Transverse colon (tissue), 4 donors: ENCODE results near the gene KLHDC9. TPM values are rescaled to one million over a fixed set of nuclear protein-coding genes. Genes with fewer than 3 reads are reported as not detected.
A peak's percentile ranks its signal among the peaks of the same experiment; 100 is the strongest.
"Not testable (repeated sequence)": the region's sequence is repeated elsewhere in the genome, so short reads cannot be mapped to it uniquely, and the experiment has no call there.

Experiments
- DNase-seq: peaks from one replicate; pipeline ENCODE4 v3.0.0-alpha.2; 2019
- H3K27ac ChIP-seq, 4 donors: fragments of 200-600 bp; sonication (generic); 2 replicates each; pipeline ENCODE4 v1.5.1; 2016 to 2018; ENCODE audit warnings: inconsistent platforms in 4 of 4
- H3K27me3 ChIP-seq: fragments of 200-600 bp; sonication (generic); 2 replicates; pipeline ENCODE4 v1.5.1; 2017; ENCODE audit warnings: inconsistent platforms
- H3K36me3 ChIP-seq, 4 donors: fragments of 200-600 bp; sonication (generic); 2 replicates each; pipeline ENCODE4 v1.5.1; 2017 to 2019; ENCODE audit warnings: inconsistent platforms in 4 of 4
- H3K4me1 ChIP-seq, 4 donors: fragments of 200-600 bp; sonication (generic); 2 replicates each; pipeline ENCODE4 v1.5.1; 2017 to 2020; ENCODE audit warnings: inconsistent platforms in 4 of 4
- H3K4me3 ChIP-seq, 4 donors: fragments of 200-600 bp; sonication (generic); 1 replicate in 1 of 4; 2 replicates in 3 of 4; pipeline versions ENCODE4 v1.5.1 to v1.6.1; 2017 to 2019; ENCODE audit warnings: inconsistent platforms in 4 of 4
- H3K9me3 ChIP-seq, 2 donors: fragments of 200-600 bp; sonication (generic); 2 replicates each; pipeline ENCODE4 v1.5.1; 2017 to 2019; ENCODE audit warnings: inconsistent platforms in 2 of 2
- EP300 ChIP-seq: sonication (generic); formaldehyde crosslinking; IDR thresholded peaks from one replicate; pipeline ENCODE4 v1.6.1; 2017; ENCODE audit warnings: antibody characterized with exemption, low read depth
- POLR2A ChIP-seq: fragments of 450-650 bp; IDR thresholded peaks from one replicate; pipeline ENCODE4 v1.6.1; 2016; ENCODE audit warnings: antibody characterized with exemption, mild to moderate bottlenecking, moderate library complexity
- POLR2AphosphoS5 ChIP-seq, 3 donors: sonication (generic); formaldehyde crosslinking; IDR thresholded peaks; one replicate each; pipeline ENCODE4 v1.6.1; 2016; ENCODE audit warnings: antibody characterized with exemption in 3 of 3
- WGBS, 2 donors: methylation state at CpG; one replicate each; pipeline ENCODE4 v1.1.5; 2018; ENCODE audit warnings: low coverage in 1 of 2; 5-methylcytosine and 5-hydroxymethylcytosine counted together
- in situ Hi-C, 4 donors: fragments of 200-750 bp; cut with MboI; loops; one replicate each; pipeline versions ENCODE4 v1.15.0 to v1.15.1; 2017; ENCODE audit warnings: low sequenced_read_pairs in 3 of 4, low pct_ligation_motif_present in 1 of 4, low pct_unique_long_range_greater_than_20kb in 1 of 4
- intact Hi-C: fragments of 100-400 bp; cut with DNase I; formaldehyde crosslinking; loops from one replicate; pipeline ENCODE4 v1.15.1; 2023; ENCODE audit warnings: low total_unique reads
- total RNA-seq, 4 donors: library from RNA; depleted of rRNA; stranded (reverse); fragments of >200 nt; gene quantifications; one replicate each; pipeline ENCODE4 v1.1.0, GENCODE V29; 2016
- TF ChIP-seq, protein P1 (sequence below), 5 experiments: fragments of 200-600 bp in 3 of 5; fragments of 450-650 bp in 2 of 5; sonication (generic) in 3 of 5; IDR thresholded peaks; 1 replicate in 2 of 5; 2 replicates in 3 of 5; pipeline ENCODE4 v1.5.1; 2016 to 2017; ENCODE audit warnings: antibody characterized with exemption in 5 of 5, inconsistent platforms in 3 of 5, mild to moderate bottlenecking in 2 of 5, moderate library complexity in 1 of 5

KLHDC9 gene
- total RNA-seq, 4 donors from 2014 or later, result 0.80 to 16.9 (median 8.7) TPM; not detected in 1

- no peaks in the 10 kb centered on the region for H3K27me3 ChIP-seq
- in situ Hi-C loops, result no loop called here
- no peak overlapping the region for H3K4me3 ChIP-seq
- no peak overlapping the region for H3K27ac ChIP-seq
- 77 to 83% methylated on average over 2 of the region's 2 CpGs for WGBS, 2 donors
- intact Hi-C loops, result no loop called here
- H3K4me1 ChIP-seq, result peaks cover 22 to 58% (median 28%) of the 10 kb centered on the region in 4 donors
- DNase-seq, result no peak
- no peaks in the 10 kb centered on the region for H3K36me3 ChIP-seq
- H3K9me3 ChIP-seq, result no peaks in the 10 kb centered on the region
- no peak for TF ChIP-seq POLR2AphosphoS5 (IDR thresholded peaks at IDR 0.05)
- TF ChIP-seq, protein P1, sequence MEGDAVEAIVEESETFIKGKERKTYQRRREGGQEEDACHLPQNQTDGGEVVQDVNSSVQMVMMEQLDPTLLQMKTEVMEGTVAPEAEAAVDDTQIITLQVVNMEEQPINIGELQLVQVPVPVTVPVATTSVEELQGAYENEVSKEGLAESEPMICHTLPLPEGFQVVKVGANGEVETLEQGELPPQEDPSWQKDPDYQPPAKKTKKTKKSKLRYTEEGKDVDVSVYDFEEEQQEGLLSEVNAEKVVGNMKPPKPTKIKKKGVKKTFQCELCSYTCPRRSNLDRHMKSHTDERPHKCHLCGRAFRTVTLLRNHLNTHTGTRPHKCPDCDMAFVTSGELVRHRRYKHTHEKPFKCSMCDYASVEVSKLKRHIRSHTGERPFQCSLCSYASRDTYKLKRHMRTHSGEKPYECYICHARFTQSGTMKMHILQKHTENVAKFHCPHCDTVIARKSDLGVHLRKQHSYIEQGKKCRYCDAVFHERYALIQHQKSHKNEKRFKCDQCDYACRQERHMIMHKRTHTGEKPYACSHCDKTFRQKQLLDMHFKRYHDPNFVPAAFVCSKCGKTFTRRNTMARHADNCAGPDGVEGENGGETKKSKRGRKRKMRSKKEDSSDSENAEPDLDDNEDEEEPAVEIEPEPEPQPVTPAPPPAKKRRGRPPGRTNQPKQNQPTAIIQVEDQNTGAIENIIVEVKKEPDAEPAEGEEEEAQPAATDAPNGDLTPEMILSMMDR (IDR thresholded peaks at IDR 0.05), result no peak
- TF ChIP-seq POLR2A, result no peak
- TF ChIP-seq EP300, result no peak
Observed at GRCh38 chr1:161114556-161114955, 16.4 kb downstream of the KLHDC9 start.

GRCh38 chr1:161115132-161115711, 17.1 kb downstream of the KLHDC9 start:
- Histone ChIP-seq H3K9me3 (no peaks in the 10 kb centered on the region), H3K36me3 (no peaks in the 10 kb centered on the region), H3K27ac (no peak overlapping the region), H3K4me3 (no peak overlapping the region), H3K4me1 (peaks cover 26 to 64% (median 33%) of the 10 kb centered on the region in 4 donors), H3K27me3 (no peaks in the 10 kb centered on the region)
- 72 to 91% methylated on average over 4 to 12 of the region's 12 CpGs for WGBS, 2 donors
- intact Hi-C loops (no loop called here), in situ Hi-C loops (no loop called here)
- DNase-seq, result no peak
- TF ChIP-seq, protein P1 (IDR thresholded peaks at IDR 0.05), result no peak
- TF ChIP-seq POLR2AphosphoS5 (IDR thresholded peaks at IDR 0.05) (no peak), EP300 (no peak), POLR2A (no peak)

DNA sequence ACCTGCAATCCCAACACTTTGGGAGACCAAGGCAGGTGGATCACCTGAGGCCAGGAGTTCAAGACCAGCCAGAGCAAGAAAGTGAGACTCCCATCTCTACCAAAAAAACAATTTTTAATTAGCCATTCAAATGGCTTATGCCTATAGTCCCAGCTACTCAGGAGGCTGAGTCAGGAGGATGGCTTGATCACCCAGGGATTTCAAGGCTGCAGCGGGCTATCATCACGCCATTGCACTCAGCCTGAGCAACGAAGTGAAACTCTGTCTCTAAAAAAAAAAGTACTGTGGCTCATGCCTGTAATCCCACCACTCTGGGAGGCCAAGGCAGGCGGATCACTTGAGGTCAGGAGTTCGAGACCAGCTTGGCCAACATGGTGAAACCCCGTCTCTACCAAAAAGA, 17.8 kb downstream of the KLHDC9 start:
- WGBS, 2 donors, result 91% methylated on average over 6 of the region's 6 CpGs; no CpG with 5 or more reads in 1 of the 2 donors
- in situ Hi-C loops, DNase-seq, H3K27me3 ChIP-seq, H3K27ac ChIP-seq, H3K4me3 ChIP-seq, H3K9me3 ChIP-seq, intact Hi-C loops, H3K36me3 ChIP-seq: not testable (repeated sequence)
- peaks cover 26 to 68% (median 33%) of the 10 kb centered on the region in 4 donors for H3K4me1 ChIP-seq

DNA sequence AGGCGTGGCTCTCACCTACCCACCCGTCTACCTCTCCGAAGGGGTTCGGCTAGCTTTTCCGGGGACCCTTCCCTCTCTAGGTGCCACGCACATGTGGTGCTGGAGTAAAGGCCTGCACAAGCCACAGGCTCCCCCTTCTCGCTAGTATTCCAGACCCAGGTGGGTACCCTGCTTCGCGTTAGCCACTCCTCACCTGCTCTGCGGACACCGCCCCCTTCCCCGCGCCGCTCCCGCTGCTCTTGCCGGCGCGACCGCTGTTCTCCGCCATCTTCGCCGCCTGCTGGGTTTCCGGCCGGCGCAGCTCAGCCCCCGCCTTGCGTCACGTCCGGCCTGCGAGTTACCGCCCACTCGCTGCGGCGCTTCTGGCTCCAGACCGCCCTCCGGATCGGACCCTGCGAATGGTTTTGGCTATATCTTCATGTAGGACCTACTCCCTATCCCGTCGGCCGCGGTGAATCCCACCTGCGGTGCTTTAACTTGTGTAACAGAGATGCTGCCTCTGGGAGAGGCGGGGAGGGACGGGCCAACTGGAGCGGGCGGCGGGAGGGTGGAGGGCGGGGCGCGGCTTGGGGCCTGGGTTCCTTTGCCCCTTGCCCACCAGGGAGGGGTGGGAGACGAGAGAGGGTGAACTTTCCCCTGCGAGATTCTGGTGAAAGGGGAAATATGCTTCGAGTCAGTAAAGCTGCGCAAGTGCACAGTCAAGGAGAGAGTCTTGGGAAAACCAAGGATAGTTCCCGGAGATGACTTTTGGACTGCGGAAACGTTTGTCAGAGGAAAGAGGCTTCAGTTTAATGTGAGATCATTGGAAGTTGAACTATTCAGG, 19.8 kb downstream of the KLHDC9 start, which contains the start of the genes NIT1 and PFDN2:
NIT1 (plus strand) TSS at position 347 of the 823 bp plus-strand sequence; CDS start at position 419, 72 bp downstream.
PFDN2 (minus strand) TSS at position 279 of the 823 bp plus-strand sequence; CDS start at position 268, 11 bp downstream.
- peak; percentile 91 for DNase-seq
- WGBS, 2 donors, result 0% methylated on average over 1 to 58 of the region's 58 CpGs
- no peaks in the 10 kb centered on the region for H3K27me3 ChIP-seq
- H3K36me3 ChIP-seq, result peaks cover 0 to 21% (median 9%) of the 10 kb centered on the region in 4 donors
- intact Hi-C loops (no loop called here), in situ Hi-C loops (no loop called here)
- TF ChIP-seq POLR2AphosphoS5 (IDR thresholded peaks at IDR 0.05) (peak; percentile 96 to 98 (median 98)), POLR2A (peak; percentile 93)
- TF ChIP-seq, protein P1 (IDR thresholded peaks at IDR 0.05), result no peak
- peak within 1 kb of the TSS; percentile 93 to 98 (median 96) for H3K27ac ChIP-seq
- peak within 1 kb of the TSS; percentile 66 to 95 (median 78) for H3K4me3 ChIP-seq
- no peaks in the 10 kb centered on the region for H3K9me3 ChIP-seq
- peaks cover 26 to 59% (median 31%) of the 10 kb centered on the region in 4 donors for H3K4me1 ChIP-seq
